Keratinocyte (primary cell): ENCODE results near the gene GSN. TPM values are rescaled to one million over a fixed set of nuclear protein-coding genes. Genes with fewer than 3 reads are reported as not detected.
"Not testable (repeated sequence)": the region's sequence is repeated elsewhere in the genome, so short reads cannot be mapped to it uniquely, and the experiment has no call there.

Experiments used
- DNase-seq: peaks from one replicate; pipeline ENCODE4 v3.0.0-alpha.2; 2011; ENCODE audit warnings: low read depth, missing footprints, low spot score
- FAIRE-seq: peaks from 2 replicates; lab custom pipeline; 2011; peaks lifted over from hg19 to GRCh38; lab: Jason Lieb, UNC
- H2AFZ ChIP-seq: 2 replicates; pipeline ENCODE4 v1.6.0; 2012; ENCODE audit warnings: low read length, control low read depth, inconsistent platforms; ENCODE audit not compliant: control insufficient read depth
- H3K27ac ChIP-seq: 2 replicates; pipeline ENCODE4 v1.5.1; 2011; ENCODE audit warnings: low read length; ENCODE audit not compliant: control insufficient read depth, insufficient read depth
- H3K27me3 ChIP-seq: 3 replicates; pipeline ENCODE4 v1.6.0; 2011; ENCODE audit warnings: low read length; ENCODE audit not compliant: control insufficient read depth, insufficient read depth; ENCODE audit errors: extremely low read depth
- H3K36me3 ChIP-seq, 2 experiments: 2 replicates in 1 of 2; 3 replicates in 1 of 2; pipeline ENCODE4 v1.5.1; 2011; ENCODE audit warnings: low read length in 2 of 2, mild to moderate bottlenecking in 1 of 2; ENCODE audit not compliant: control insufficient read depth in 2 of 2, insufficient read depth in 2 of 2; ENCODE audit errors: extremely low read depth in 1 of 2
- H3K4me1 ChIP-seq: 3 replicates; pipeline ENCODE4 v1.5.1; 2011; ENCODE audit warnings: low read length; ENCODE audit not compliant: control insufficient read depth, insufficient read depth; ENCODE audit errors: extremely low read depth
- H3K4me2 ChIP-seq: 3 replicates; pipeline ENCODE4 v1.6.0; 2011; ENCODE audit warnings: low read depth, low read length; ENCODE audit not compliant: control insufficient read depth, insufficient read depth; ENCODE audit errors: extremely low read depth
- H3K4me3 ChIP-seq, 3 experiments: fragments of 200-600 bp in 1 of 3; sonication (generic) in 1 of 3; 2 replicates in 2 of 3; 3 replicates in 1 of 3; pipeline ENCODE4 v1.5.1; 2011 to 2016; ENCODE audit warnings: low read length in 3 of 3, mild to moderate bottlenecking in 3 of 3, control low read depth in 2 of 3, inconsistent platforms in 1 of 3, low read depth in 1 of 3, mixed read lengths in 1 of 3, mixed run types in 1 of 3, moderate library complexity in 1 of 3; ENCODE audit not compliant: control insufficient read depth in 2 of 3, insufficient read depth in 2 of 3; ENCODE audit errors: extremely low read depth in 1 of 3
- H3K79me2 ChIP-seq: 2 replicates; pipeline ENCODE4 v1.6.0; 2012; ENCODE audit warnings: low read length; ENCODE audit not compliant: control insufficient read depth, insufficient read depth
- H3K9ac ChIP-seq: 3 replicates; pipeline ENCODE4 v1.6.0; 2011; ENCODE audit warnings: low read length; ENCODE audit not compliant: control insufficient read depth, insufficient read depth; ENCODE audit errors: extremely low read depth
- H3K9me1 ChIP-seq: 3 replicates; pipeline ENCODE4 v1.6.0; 2011; ENCODE audit warnings: low read length; ENCODE audit not compliant: control insufficient read depth, insufficient read depth; ENCODE audit errors: extremely low read depth
- H3K9me3 ChIP-seq: 2 replicates; pipeline ENCODE4 v1.5.1; 2012; ENCODE audit warnings: low read depth, low read length; ENCODE audit not compliant: control insufficient read depth
- H4K20me1 ChIP-seq: 3 replicates; pipeline ENCODE4 v1.6.0; 2011; ENCODE audit warnings: low read length; ENCODE audit not compliant: control insufficient read depth, insufficient read depth; ENCODE audit errors: extremely low read depth
- EZH2 ChIP-seq: IDR thresholded peaks from one replicate; pipeline ENCODE4 v1.6.1; 2012; ENCODE audit warnings: inconsistent platforms, mild to moderate bottlenecking, low read length, moderate library complexity
- dilution Hi-C: fragments of 300-500 bp; cut with MboI; formaldehyde crosslinking; loops from one replicate; pipeline ENCODE4 v1.7.0; 2020; ENCODE audit warnings: low sequenced_read_pairs; ENCODE audit not compliant: extremely low pct_ligation_motif_present
- polyA plus RNA-seq, 5 experiments: library from polyadenylated mRNA; depleted of rRNA in 3 of 5; stranded (reverse) in 3 of 5; stranded (forward) in 1 of 5; unstranded in 1 of 5; fragments of >200 nt; gene quantifications; 1 replicate in 1 of 5; 2 replicates in 3 of 5; 3 replicates in 1 of 5; pipeline versions ENCODE4 v1.2.1 to v1.2.3, GENCODE V29; 2011 to 2012; ENCODE audit warnings: missing spikeins in 2 of 5, low read depth in 1 of 5, low replicate concordance in 1 of 5
- TF ChIP-seq, protein P1 (sequence below), 3 experiments: IDR thresholded peaks in 1 of 3; conservative IDR thresholded peaks in 1 of 3; optimal IDR thresholded peaks in 1 of 3; 2 replicates in 2 of 3; 3 replicates in 1 of 3; pipeline versions ENCODE3 to v1.5.1; 2011; ENCODE audit warnings: low read length in 3 of 3, mild to moderate bottlenecking in 3 of 3, moderate library complexity in 2 of 3, control low read depth in 1 of 3, inconsistent platforms in 1 of 3; ENCODE audit not compliant: insufficient read depth in 2 of 3; ENCODE audit errors: extremely low read depth in 1 of 3

The GSN gene
- polyA plus RNA-seq, 1 donor (not counting 4 experiments of a cell fraction or from before 2014, with no cell fraction given), result 166 TPM

DNA sequence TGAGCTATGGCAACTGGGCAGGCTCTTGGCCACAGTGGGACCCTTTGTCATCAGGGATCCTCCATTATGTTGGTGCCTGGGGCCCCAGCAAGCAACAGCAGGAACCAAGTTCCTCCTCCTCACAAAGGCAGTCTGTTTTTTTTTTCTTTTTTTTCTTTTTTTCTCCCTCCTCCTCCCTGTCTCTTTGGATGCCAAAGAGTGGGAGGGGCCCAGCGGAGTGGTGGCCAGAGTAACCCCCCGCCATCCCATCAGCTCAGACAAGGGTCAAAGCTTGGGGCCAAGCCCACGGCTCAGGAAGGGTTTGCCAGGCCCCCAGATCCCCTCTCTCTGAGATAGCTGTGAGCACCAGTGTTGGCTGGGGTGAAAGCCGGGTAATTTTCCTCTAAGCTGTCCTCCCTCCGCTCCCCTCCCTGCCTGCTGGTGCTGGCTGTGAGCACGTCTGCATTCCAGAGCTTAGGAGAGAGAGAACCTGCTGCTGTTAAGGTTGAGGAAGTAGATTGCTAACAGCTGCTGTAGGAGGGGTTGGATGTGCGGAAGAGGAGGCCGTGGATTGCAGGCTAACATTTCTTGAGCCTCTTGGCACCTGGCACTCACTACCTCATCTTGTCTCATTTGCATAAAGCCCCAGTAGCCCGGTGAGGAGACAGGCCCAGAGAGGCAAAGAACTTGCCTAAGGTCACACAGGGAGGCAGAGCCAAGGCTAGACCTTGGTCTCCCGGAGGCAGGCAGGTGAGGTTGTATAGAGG lies 21.2 kb downstream of the GSN start:
- H3K4me1 ChIP-seq, result peaks cover 55% of the 10 kb centered on the region
- no peak for DNase-seq
- dilution Hi-C loops, result no loop called here

DNA sequence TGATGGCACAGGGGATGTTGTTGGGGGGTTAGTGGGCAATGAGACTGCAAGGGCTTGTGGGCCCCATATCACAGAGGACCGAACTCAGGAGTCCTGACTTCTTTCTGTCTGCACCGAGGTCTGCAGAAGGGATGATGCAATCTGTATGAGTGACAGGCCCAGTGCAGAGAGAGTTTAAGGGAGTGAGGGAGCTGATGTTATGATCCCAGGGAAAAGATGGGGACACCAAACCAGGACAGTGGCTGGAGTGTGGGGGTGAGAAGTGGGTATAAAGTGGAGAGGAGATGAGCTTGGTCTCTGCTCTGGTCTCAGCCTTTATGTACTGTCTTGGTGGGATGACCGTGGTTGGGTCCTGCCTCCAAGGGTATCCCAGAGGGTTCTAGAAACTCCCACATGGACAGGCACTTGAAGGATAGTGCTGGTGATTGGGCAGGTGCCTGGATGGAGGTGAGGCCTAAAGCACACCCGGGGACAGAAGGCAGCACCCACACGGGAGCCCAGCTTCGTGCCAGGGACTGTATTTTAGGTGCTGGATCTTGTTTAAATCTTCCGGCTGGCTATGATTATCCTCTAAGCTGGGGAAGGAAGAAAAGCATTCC lies 21.9 kb downstream of the GSN start:
- H3K27ac ChIP-seq, result peak overlapping the region; percentile 100
- peaks cover 53% of the 10 kb centered on the region for H3K4me1 ChIP-seq
- peak overlapping the region; percentile 74 for H3K4me2 ChIP-seq
- H3K27me3 ChIP-seq, result no peaks in the 10 kb centered on the region
- peaks cover 1% of the 10 kb centered on the region for H3K79me2 ChIP-seq
- TF ChIP-seq, protein P1, sequence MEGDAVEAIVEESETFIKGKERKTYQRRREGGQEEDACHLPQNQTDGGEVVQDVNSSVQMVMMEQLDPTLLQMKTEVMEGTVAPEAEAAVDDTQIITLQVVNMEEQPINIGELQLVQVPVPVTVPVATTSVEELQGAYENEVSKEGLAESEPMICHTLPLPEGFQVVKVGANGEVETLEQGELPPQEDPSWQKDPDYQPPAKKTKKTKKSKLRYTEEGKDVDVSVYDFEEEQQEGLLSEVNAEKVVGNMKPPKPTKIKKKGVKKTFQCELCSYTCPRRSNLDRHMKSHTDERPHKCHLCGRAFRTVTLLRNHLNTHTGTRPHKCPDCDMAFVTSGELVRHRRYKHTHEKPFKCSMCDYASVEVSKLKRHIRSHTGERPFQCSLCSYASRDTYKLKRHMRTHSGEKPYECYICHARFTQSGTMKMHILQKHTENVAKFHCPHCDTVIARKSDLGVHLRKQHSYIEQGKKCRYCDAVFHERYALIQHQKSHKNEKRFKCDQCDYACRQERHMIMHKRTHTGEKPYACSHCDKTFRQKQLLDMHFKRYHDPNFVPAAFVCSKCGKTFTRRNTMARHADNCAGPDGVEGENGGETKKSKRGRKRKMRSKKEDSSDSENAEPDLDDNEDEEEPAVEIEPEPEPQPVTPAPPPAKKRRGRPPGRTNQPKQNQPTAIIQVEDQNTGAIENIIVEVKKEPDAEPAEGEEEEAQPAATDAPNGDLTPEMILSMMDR (optimal IDR thresholded peaks at IDR 0.05 in 1 of 3, IDR thresholded peaks at IDR 0.05 in 1 of 3, conservative IDR thresholded peaks at IDR 0.05 in 1 of 3; ENCODE audit: extremely low read depth in 1 of 3, insufficient read depth in 2 of 3, low read length in 3 of 3), result no peak
- no peak for TF ChIP-seq EZH2
- no peaks in the 10 kb centered on the region for H3K9me3 ChIP-seq
- H3K9ac ChIP-seq, result peak overlapping the region; percentile 91
- H2AFZ ChIP-seq, result peak overlapping the region; percentile 74
- DNase-seq, result no peak
- no peaks in the 10 kb centered on the region for H3K9me1 ChIP-seq
- dilution Hi-C loops, result no loop called here
- FAIRE-seq, result no peak
- no peaks in the 10 kb centered on the region for H4K20me1 ChIP-seq
- peak overlapping the region in 1 of 3 experiments; percentile 28 for H3K4me3 ChIP-seq
- H3K36me3 ChIP-seq, result peaks cover 1 to 12% of the 10 kb centered on the region in 2 experiments

More for the DNA sequence above, 21.2 kb downstream of the GSN start:
- peak overlapping the region; percentile 74 for H3K4me2 ChIP-seq
- peak overlapping the region; percentile 100 for H3K27ac ChIP-seq
- H3K9me1 ChIP-seq, result no peaks in the 10 kb centered on the region
- TF ChIP-seq, protein P1 (optimal IDR thresholded peaks at IDR 0.05 in 1 of 3, IDR thresholded peaks at IDR 0.05 in 1 of 3, conservative IDR thresholded peaks at IDR 0.05 in 1 of 3; ENCODE audit: extremely low read depth in 1 of 3, insufficient read depth in 2 of 3, low read length in 3 of 3), result no peak
- no peak for TF ChIP-seq EZH2
- no peaks in the 10 kb centered on the region for H3K27me3 ChIP-seq
- H3K9ac ChIP-seq, result peak overlapping the region; percentile 91
- peak; percentile 88 for FAIRE-seq
- H3K79me2 ChIP-seq, result peaks cover 1% of the 10 kb centered on the region
- no peaks in the 10 kb centered on the region for H3K9me3 ChIP-seq
- H4K20me1 ChIP-seq, result no peaks in the 10 kb centered on the region
- peak overlapping the region; percentile 74 for H2AFZ ChIP-seq
- H3K4me3 ChIP-seq, result peak overlapping the region in 2 of 3 experiments; percentile 28 to 30
- peaks cover 0 to 18% of the 10 kb centered on the region in 2 experiments for H3K36me3 ChIP-seq

DNA sequence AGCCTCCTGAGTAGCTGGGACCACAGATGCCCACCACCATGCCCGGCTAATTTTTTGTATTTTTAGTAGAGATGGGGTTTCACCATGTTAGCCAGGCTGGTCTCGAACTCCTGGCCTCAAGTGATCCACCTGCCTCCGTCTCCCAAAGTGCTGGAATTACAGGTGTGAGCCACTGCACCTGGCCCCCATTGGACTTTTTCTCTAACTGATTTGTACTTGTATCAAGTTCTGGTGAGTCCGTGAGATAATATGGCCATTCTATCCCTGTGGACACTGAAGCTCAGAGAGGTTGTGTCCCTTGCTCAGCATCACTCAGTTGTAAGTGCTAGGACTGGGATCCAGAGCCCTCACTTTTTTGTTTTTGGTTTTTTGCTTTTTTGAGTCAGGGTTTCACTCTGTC lies 23.6 kb downstream of the GSN start:
- H3K27me3 ChIP-seq, H3K36me3 ChIP-seq, H3K9me3 ChIP-seq, H3K4me3 ChIP-seq, H3K9me1 ChIP-seq, H2AFZ ChIP-seq, DNase-seq, H3K9ac ChIP-seq, H4K20me1 ChIP-seq, FAIRE-seq, dilution Hi-C loops, H3K27ac ChIP-seq, H3K4me2 ChIP-seq, H3K79me2 ChIP-seq: not testable (repeated sequence)
- H3K4me1 ChIP-seq, result peaks cover 36% of the 10 kb centered on the region
